Activated CD4-positive, alpha-beta T cell treated with anti-CD3 and anti-CD28 coated beads, Interleukin-2, amount 10 ng/mL, durations not matched to agents 7 days and 5 days (primary cell): ENCODE measurements around the gene METTL21A. TPM values are rescaled to one million over a fixed set of nuclear protein-coding genes. Genes with fewer than 3 reads are reported as not detected.

Experiments
- CTCF ChIA-PET: fragments of 350-600 bp; sonication (Branson Sonifier 250); formaldehyde crosslinking; loops from one replicate; lab custom pipeline; 2021; ENCODE audit warnings: antibody characterized with exemption; lab: Charles Lee
- POLR2A ChIA-PET: fragments of 350-600 bp; sonication (Branson Sonifier 250); formaldehyde crosslinking; loops from one replicate; lab custom pipeline; 2021; ENCODE audit warnings: antibody characterized with exemption; lab: Charles Lee
- DNase-seq: peaks from one replicate; pipeline ENCODE4 v3.0.0-alpha.2; 2020
- H3K27ac Mint-ChIP-seq: one replicate; pipeline ENCODE4 v1.8.0; 2021; ENCODE audit warnings: mild to moderate bottlenecking, moderate library complexity, mixed read lengths
- H3K27me3 Mint-ChIP-seq: one replicate; pipeline ENCODE4 v1.8.0; 2021; ENCODE audit warnings: mixed read lengths
- H3K36me3 Mint-ChIP-seq: one replicate; pipeline ENCODE4 v1.8.0; 2021; ENCODE audit warnings: low read depth, mixed read lengths
- H3K4me1 Mint-ChIP-seq: one replicate; pipeline ENCODE4 v1.8.0; 2021; ENCODE audit warnings: mixed read lengths
- H3K4me3 Mint-ChIP-seq: one replicate; pipeline ENCODE4 v1.8.0; 2021; ENCODE audit warnings: mild to moderate bottlenecking, moderate library complexity, mixed read lengths
- H3K9me3 Mint-ChIP-seq: one replicate; pipeline ENCODE4 v1.8.0; 2021; ENCODE audit warnings: mixed read lengths
- total RNA-seq, 2 experiments: library from RNA; stranded (reverse); gene quantifications; one replicate each; pipeline ENCODE4 v1.2.3, GENCODE V29; 2021

METTL21A gene
- total RNA-seq, 2 experiments from 2014 or later, result 18.8 to 19.3 TPM

GRCh38 chr2:207617011-207617671 is 8.1 kb downstream of the METTL21A start:
- Mint-ChIP-seq H3K27ac (no peak overlapping the region), H3K27me3 (no peaks in the 10 kb centered on the region), H3K4me1 (peaks cover 36% of the 10 kb centered on the region), H3K9me3 (no peaks in the 10 kb centered on the region), H3K4me3 (no peak overlapping the region), H3K36me3 (peaks cover 60% of the 10 kb centered on the region)
- POLR2A ChIA-PET, result no interaction called here
- DNase-seq, result no peak
- CTCF ChIA-PET, result interaction anchor here (1.1 kb wide), 2 partner anchors 9 to 13 kb away, joined by 3 read pairs; no protein-coding TSS in a partner anchor

GRCh38 chr2:207616185-207616584 is 9.0 kb downstream of the METTL21A start:
- H3K27me3 Mint-ChIP-seq, result no peaks in the 10 kb centered on the region
- no peak for DNase-seq
- peaks cover 52% of the 10 kb centered on the region for H3K36me3 Mint-ChIP-seq
- ChIA-PET CTCF (no interaction called here), POLR2A (no interaction called here)
- no peak overlapping the region for H3K27ac Mint-ChIP-seq
- H3K4me1 Mint-ChIP-seq, result peaks cover 27% of the 10 kb centered on the region
- no peaks in the 10 kb centered on the region for H3K9me3 Mint-ChIP-seq
- H3K4me3 Mint-ChIP-seq, result no peak overlapping the region

GRCh38 chr2:207614824-207615223 is 10.4 kb downstream of the METTL21A start:
- POLR2A ChIA-PET, result no interaction called here
- H3K27me3 Mint-ChIP-seq, result no peaks in the 10 kb centered on the region
- DNase-seq, result no peak

GRCh38 chr2:207612714-207613113 is 12.5 kb downstream of the METTL21A start:
- Mint-ChIP-seq H3K9me3 (no peaks in the 10 kb centered on the region), H3K4me1 (peaks cover 11% of the 10 kb centered on the region), H3K27me3 (no peaks in the 10 kb centered on the region), H3K36me3 (peaks cover 50% of the 10 kb centered on the region), H3K4me3 (no peak overlapping the region), H3K27ac (no peak overlapping the region)
- no peak for DNase-seq
- ChIA-PET POLR2A (no interaction called here), CTCF (no interaction called here)

More at GRCh38 chr2:207614824-207615223, 10.4 kb downstream of the METTL21A start:
- CTCF ChIA-PET, result interaction anchor here (0.6 kb wide), 1 partner anchor 12 kb away, joined by 3 read pairs; no protein-coding TSS in a partner anchor
- Mint-ChIP-seq H3K4me1 (peaks cover 16% of the 10 kb centered on the region), H3K27ac (no peak overlapping the region), H3K4me3 (no peak overlapping the region), H3K9me3 (no peaks in the 10 kb centered on the region), H3K36me3 (peaks cover 43% of the 10 kb centered on the region)

GRCh38 chr2:207606829-207607228 is 18.4 kb downstream of the METTL21A start:
- ChIA-PET CTCF (interaction anchor here (0.7 to 1.1 kb wide), 2 partner anchors 18 to 899 kb away, joined by 3 to 5 read pairs; partner anchors contain the start of gene METTL21A), POLR2A (no interaction called here)
- Mint-ChIP-seq H3K9me3 (no peaks in the 10 kb centered on the region), H3K4me3 (no peak overlapping the region), H3K4me1 (peaks cover 20% of the 10 kb centered on the region), H3K36me3 (peaks cover 25% of the 10 kb centered on the region), H3K27ac (no peak overlapping the region), H3K27me3 (no peaks in the 10 kb centered on the region)
- no peak for DNase-seq

GRCh38 chr2:207606399-207606798 is 18.8 kb downstream of the METTL21A start:
- Mint-ChIP-seq H3K4me1 (peaks cover 23% of the 10 kb centered on the region), H3K27me3 (no peaks in the 10 kb centered on the region), H3K36me3 (peaks cover 29% of the 10 kb centered on the region), H3K27ac (no peak overlapping the region), H3K9me3 (no peaks in the 10 kb centered on the region), H3K4me3 (no peak overlapping the region)
- ChIA-PET CTCF (interaction anchor here (1.1 kb wide), 1 partner anchor 19 kb away, joined by 5 read pairs; the partner anchor contains the start of gene METTL21A), POLR2A (no interaction called here)
- no peak for DNase-seq

- Mint-ChIP-seq H3K4me1 (peaks cover 24% of the 10 kb centered on the region), H3K4me3 (no peak overlapping the region), H3K27me3 (no peaks in the 10 kb centered on the region), H3K27ac (no peak overlapping the region), H3K36me3 (peaks cover 32% of the 10 kb centered on the region), H3K9me3 (no peaks in the 10 kb centered on the region)
- DNase-seq, result no peak
- ChIA-PET CTCF (no interaction called here), POLR2A (no interaction called here)
Observed at GRCh38 chr2:207603486-207603885, 21.7 kb downstream of the METTL21A start.

GRCh38 chr2:207601774-207602173 is 23.4 kb downstream of the METTL21A start:
- no peak overlapping the region for H3K27ac Mint-ChIP-seq
- H3K4me3 Mint-ChIP-seq, result no peak overlapping the region
- peaks cover 33% of the 10 kb centered on the region for H3K36me3 Mint-ChIP-seq
- POLR2A ChIA-PET, result no interaction called here
- peaks cover 23% of the 10 kb centered on the region for H3K4me1 Mint-ChIP-seq
- H3K9me3 Mint-ChIP-seq, result no peaks in the 10 kb centered on the region
- DNase-seq, result no peak
- CTCF ChIA-PET, result interaction anchor here (1.0 kb wide), 1 partner anchor 21 kb away, joined by 5 read pairs; no protein-coding TSS in a partner anchor
- no peaks in the 10 kb centered on the region for H3K27me3 Mint-ChIP-seq

GRCh38 chr2:207600231-207600630 is 25.0 kb downstream of the METTL21A start:
- CTCF ChIA-PET, result no interaction called here
- H3K4me1 Mint-ChIP-seq, result peaks cover 27% of the 10 kb centered on the region
- no peaks in the 10 kb centered on the region for H3K27me3 Mint-ChIP-seq
- POLR2A ChIA-PET, result no interaction called here
- H3K4me3 Mint-ChIP-seq, result no peak overlapping the region
- peaks cover 37% of the 10 kb centered on the region for H3K36me3 Mint-ChIP-seq
- no peaks in the 10 kb centered on the region for H3K9me3 Mint-ChIP-seq
- H3K27ac Mint-ChIP-seq, result no peak overlapping the region
- no peak for DNase-seq

GRCh38 chr2:207599636-207600035 is 25.6 kb downstream of the METTL21A start:
- DNase-seq, result no peak
- H3K9me3 Mint-ChIP-seq, result no peaks in the 10 kb centered on the region
- no peaks in the 10 kb centered on the region for H3K27me3 Mint-ChIP-seq
- H3K4me3 Mint-ChIP-seq, result no peak overlapping the region
- ChIA-PET CTCF (no interaction called here), POLR2A (no interaction called here)
- H3K27ac Mint-ChIP-seq, result no peak overlapping the region
- H3K4me1 Mint-ChIP-seq, result peaks cover 26% of the 10 kb centered on the region
- H3K36me3 Mint-ChIP-seq, result peaks cover 37% of the 10 kb centered on the region

- Mint-ChIP-seq H3K9me3 (peaks cover 11% of the 10 kb centered on the region), H3K27me3 (no peaks in the 10 kb centered on the region), H3K4me1 (peaks cover 18% of the 10 kb centered on the region), H3K27ac (no peak overlapping the region), H3K4me3 (no peak overlapping the region), H3K36me3 (peaks cover 60% of the 10 kb centered on the region)
- ChIA-PET CTCF (interaction anchor here (2.4 kb wide), 1 partner anchor 31 kb away, joined by 8 read pairs; the partner anchor contains the start of gene METTL21A), POLR2A (no interaction called here)
- no peak for DNase-seq
Observed at GRCh38 chr2:207594731-207595130, 30.5 kb downstream of the METTL21A start.

- DNase-seq, result no peak
- Mint-ChIP-seq H3K9me3 (peaks cover 16% of the 10 kb centered on the region), H3K36me3 (peaks cover 61% of the 10 kb centered on the region), H3K27me3 (no peaks in the 10 kb centered on the region), H3K4me3 (no peak overlapping the region), H3K27ac (no peak overlapping the region), H3K4me1 (peaks cover 16% of the 10 kb centered on the region)
- ChIA-PET CTCF (interaction anchor here (1.7 to 2.4 kb wide), 2 partner anchors 31 to 39 kb away, joined by 3 to 8 read pairs; partner anchors contain the start of gene METTL21A), POLR2A (no interaction called here)
Observed at GRCh38 chr2:207594264-207594663, 30.9 kb downstream of the METTL21A start.

GRCh38 chr2:207593277-207593676 is 31.9 kb downstream of the METTL21A start:
- POLR2A ChIA-PET, result no interaction called here
- Mint-ChIP-seq H3K27ac (no peak overlapping the region), H3K4me3 (no peak overlapping the region), H3K4me1 (peaks cover 16% of the 10 kb centered on the region), H3K9me3 (peaks cover 17% of the 10 kb centered on the region), H3K36me3 (peaks cover 67% of the 10 kb centered on the region), H3K27me3 (no peaks in the 10 kb centered on the region)
- no peak for DNase-seq
- CTCF ChIA-PET, result interaction anchor here (0.6 to 2.4 kb wide), 3 partner anchors 32 to 203 kb away, joined by 3 to 8 read pairs (median 3); partner anchors contain the start of gene METTL21A
